ENCODE results near the gene NECTIN3.

- TF ChIP-seq, protein P1, sequence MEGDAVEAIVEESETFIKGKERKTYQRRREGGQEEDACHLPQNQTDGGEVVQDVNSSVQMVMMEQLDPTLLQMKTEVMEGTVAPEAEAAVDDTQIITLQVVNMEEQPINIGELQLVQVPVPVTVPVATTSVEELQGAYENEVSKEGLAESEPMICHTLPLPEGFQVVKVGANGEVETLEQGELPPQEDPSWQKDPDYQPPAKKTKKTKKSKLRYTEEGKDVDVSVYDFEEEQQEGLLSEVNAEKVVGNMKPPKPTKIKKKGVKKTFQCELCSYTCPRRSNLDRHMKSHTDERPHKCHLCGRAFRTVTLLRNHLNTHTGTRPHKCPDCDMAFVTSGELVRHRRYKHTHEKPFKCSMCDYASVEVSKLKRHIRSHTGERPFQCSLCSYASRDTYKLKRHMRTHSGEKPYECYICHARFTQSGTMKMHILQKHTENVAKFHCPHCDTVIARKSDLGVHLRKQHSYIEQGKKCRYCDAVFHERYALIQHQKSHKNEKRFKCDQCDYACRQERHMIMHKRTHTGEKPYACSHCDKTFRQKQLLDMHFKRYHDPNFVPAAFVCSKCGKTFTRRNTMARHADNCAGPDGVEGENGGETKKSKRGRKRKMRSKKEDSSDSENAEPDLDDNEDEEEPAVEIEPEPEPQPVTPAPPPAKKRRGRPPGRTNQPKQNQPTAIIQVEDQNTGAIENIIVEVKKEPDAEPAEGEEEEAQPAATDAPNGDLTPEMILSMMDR (IDR thresholded peaks at IDR 0.05 in 4 of 5, conservative IDR thresholded peaks at IDR 0.05 in 1 of 5), result no peak
- TF ChIP-seq POLR2A (IDR thresholded peaks at IDR 0.05), result no peak
Measured at GRCh38 chr3:111084911-111085310, 13.3 kb downstream of the NECTIN3 start.

Measured in gastrocnemius medialis (tissue), 4 donors.